Nucleus accumbens (tissue), 56 donors: ENCODE data around the gene NIPAL1.
"Not testable (repeated sequence)": the region's sequence is repeated elsewhere in the genome, so short reads cannot be mapped to it uniquely, and the experiment has no call there.

Experiments used
- DNase-seq, 56 donors: peaks; one replicate each; lab custom pipeline; 2025; lab: John Stamatoyannopoulos, UW

NIPAL1 gene

DNA sequence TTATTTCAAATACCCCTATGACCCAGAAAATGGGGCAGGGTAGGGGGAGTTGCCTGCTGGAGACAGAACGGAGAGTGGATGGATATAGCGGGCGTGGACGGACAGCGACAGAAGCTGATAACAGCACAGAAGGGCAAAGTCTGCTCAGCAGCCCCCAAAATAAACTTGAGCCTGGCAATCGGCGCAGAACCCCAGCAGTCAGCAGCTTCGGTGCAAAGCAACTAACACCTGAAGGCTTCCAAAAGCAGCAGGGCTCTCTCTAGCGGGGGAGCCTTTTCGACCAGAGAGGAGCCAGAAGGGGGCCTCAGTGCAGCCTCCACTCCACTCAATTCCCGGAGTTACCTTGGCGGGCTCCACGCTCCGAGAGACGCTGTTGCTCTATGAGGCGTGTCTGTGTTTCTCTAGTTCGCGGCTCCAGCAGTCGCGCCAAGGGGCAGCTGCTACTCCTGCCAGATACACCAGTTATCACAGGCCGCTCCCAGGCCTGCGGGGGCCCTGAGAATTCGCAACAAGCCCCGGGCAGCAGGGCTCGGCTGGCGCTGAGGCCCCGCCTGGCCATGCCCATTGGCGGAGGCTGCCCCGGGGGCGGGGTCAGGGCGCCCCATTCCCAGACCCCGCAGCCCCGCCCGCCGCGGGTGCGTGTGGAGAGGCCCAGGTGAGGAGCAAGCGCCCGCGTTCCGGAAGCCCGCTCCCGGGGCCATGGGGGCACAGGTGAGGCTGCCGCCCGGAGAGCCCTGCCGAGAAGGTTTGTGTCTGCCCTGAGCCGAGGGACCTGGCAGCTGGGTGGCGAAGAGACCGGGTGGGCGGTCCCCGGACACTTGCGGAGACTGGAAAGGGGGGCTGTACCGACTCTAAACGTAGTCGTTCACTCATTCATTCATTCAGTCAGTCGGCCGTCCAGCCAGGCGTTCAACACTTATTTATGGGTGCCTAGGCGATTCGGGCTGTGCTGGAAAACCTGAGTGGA lies at the start of gene NIPAL1, which contains the start of gene CNGA1:
Gene NIPAL1, plus strand, starts transcription at position 632 of the 967 bp plus-strand sequence. Its CDS starts 68 bp downstream, at position 700.
Gene CNGA1, minus strand, starts transcription at position 541 of the 967 bp plus-strand sequence. CDS start 63,992 bp downstream, outside the sequence.
- DNase-seq: peak in 41 of 56 donors; percentile 3 to 74 (median 43)

DNA sequence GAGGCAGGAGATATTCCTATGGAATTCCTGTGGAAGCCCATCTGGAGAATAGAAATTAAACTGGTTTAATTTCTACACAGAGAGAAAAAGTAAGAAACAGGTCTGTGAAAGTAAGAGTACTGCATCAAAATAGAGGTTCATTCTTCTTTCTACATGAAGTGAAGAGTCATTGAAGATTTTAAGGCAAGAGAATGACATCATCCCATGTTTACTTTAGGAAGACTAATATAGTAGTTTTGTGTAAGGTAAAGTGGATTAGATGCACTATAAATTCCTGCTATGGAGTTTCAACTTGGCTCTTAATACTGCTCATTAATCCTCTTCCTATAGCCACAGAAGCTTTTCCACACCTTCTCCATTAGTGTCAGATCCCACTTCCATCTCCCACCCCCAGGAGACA lies 47.7 kb upstream of the NIPAL1 start:
- DNase-seq: no peak

- no peak for DNase-seq
Measured at GRCh38 chr4:47972181-47972580, 44.4 kb upstream of the NIPAL1 start.

DNA sequence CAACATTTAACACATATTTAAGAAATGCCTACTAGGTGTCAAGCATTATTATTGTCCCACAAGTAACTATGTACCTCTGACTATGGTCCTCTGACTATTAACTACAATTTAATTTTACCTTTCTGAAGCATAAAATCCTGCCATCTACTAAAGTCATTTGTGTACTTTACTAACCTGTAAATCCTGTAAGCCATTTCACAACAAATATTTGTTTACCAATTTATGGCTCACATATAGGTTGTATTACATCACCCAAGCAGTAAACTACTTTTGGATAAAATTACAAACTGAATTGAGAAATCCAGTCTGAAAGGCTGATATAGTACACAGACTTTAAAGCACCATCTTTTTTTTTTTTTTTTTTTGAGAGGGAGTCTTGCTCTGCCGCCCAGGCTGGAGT lies 43.9 kb upstream of the NIPAL1 start:
- DNase-seq: no peak

GRCh38 chr4:47974566-47974965 lies 42.0 kb upstream of the NIPAL1 start:
- DNase-seq: no peak

- no peak for DNase-seq
Measured at GRCh38 chr4:47990145-47990544, 26.4 kb upstream of the NIPAL1 start.

- not testable (repeated sequence) for DNase-seq
Measured at GRCh38 chr4:47992475-47992874, 24.1 kb upstream of the NIPAL1 start.

GRCh38 chr4:47996021-47996420 lies 20.6 kb upstream of the NIPAL1 start:
- no peak for DNase-seq

- DNase-seq: no peak
Measured at GRCh38 chr4:48002267-48002666, 14.3 kb upstream of the NIPAL1 start.

DNA sequence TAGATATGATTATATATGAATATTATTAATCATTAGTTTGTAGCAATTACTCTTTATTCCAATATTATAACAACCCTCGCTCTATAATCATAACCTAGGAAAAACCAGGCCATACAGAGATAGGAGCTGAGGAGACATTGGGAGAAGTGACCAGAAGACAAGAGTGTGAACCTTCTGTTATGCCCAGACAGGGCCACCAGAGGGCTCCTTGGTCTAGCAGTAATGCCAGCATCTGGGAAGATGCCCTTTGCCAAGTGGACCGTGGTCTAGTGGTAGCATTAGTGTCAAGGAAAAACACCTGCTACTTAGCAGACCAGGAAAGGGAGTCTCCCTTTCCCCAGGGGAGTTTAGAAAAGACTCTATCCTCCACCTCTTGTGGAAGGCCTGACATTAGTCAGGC lies 13.0 kb upstream of the NIPAL1 start:
- DNase-seq: peak in 14 of 56 donors; percentile 1 to 33 (median 8)

DNA sequence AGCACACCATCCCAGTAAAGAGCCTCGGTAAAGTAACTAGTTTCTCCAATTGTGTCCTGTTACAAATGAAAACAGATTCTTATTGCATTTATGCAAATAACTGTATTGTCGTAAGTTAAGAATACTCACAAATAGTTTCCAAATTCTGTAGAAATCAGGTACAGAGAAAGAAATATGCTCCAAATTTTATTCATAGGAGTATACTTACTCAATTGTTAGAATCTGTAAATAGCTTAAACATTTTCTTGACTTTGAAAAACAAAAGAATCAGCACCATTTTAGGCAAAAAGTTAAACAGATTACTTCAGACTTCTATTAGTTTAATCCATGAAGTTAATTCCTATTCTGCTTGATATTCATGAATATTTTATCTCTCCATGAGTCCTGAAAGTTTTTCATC lies 10.8 kb upstream of the NIPAL1 start:
- no peak for DNase-seq

GRCh38 chr4:48008021-48008596 lies 8.5 kb upstream of the NIPAL1 start:
- DNase-seq: no peak

DNA sequence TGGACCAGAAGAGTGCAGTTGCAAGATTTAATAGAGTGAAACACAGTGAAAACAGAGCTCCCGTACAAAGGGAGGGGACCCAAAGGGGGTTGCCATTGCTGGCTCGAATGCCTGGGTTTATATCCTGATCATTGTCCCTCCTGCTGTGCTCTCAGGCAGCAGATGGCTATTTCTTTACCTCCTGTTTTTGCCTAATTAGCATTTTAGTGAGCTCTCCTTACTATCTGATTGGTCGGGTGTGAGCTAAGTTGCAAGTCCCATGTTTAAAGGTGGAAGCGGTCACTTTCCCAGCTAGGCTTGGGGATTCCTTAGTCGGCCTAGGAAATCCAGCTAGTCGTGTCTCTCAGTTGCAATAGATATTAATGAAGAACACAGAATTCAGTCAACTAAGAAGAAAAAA lies 5.7 kb upstream of the NIPAL1 start:
- DNase-seq: not testable (repeated sequence)

DNA sequence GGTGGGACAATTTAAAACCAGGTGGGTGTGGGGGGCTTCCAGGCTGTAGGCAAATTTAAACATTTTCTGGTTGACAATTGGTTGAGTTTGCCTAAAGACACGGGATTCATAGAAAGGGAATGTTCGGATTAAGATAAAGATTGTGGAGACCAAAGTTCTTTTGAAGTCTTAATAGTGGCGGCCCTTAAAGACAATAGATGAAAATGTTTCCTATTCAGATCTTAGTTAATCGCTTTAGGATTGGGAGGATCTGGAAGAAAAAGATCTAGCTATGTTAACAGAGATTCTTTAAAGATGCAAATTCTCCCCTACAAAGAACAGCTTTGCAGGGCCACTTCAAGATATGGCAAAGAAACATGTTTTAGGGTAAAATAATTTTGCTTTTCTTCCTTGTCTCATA lies 4.8 kb upstream of the NIPAL1 start:
- DNase-seq: no peak

GRCh38 chr4:48012824-48013223 lies 3.7 kb upstream of the NIPAL1 start:
- no peak for DNase-seq

- no peak for DNase-seq
Measured at GRCh38 chr4:48015216-48015615, 1.4 kb upstream of the NIPAL1 start.

- DNase-seq: no peak
Measured at GRCh38 chr4:48015678-48016077, 894 bp upstream of the NIPAL1 start.

DNA sequence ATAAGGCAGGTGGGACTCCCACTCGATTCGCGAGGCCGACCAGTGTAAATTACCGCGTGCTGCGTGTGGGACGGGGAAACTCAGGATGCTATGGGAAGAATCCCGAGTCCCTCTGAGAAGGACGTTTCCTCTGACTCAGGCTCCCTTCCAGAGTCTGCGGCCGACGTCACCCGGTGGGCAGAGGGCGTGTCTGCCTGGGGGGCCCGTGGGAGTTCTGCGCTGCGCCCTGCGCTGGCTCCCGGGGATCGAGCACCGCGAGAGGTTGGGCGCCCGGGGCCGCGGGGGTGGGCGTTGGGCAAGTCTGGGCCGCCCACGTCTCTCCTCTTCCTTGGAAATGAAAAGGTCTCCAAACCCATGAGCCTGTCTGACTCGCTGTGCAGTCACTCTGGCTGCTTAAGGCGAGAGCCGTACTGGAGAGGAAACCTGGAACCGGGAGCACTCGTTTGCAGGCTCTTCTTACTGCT lies 568 bp downstream of the NIPAL1 start:
- DNase-seq: peak in 21 of 56 donors; percentile 1 to 77 (median 21)

DNA sequence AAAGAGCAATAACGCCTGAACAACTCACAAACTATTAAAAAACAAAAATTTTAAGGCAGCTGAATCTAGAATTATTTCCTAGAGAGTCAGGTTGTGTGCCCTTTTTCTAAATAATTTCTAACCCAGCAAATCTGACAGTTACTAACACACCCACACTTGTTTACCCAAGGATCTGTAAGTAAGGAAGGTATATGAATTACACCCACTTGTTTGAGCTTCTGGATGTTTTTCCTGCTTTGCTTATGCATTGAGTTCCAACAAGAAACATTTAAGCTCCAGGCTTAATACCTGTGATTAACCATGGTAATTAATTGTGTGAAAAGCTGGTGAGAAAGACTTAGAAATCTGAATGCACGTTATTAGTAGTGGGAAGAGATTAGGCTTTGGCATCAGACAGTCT lies 1.5 kb downstream of the NIPAL1 start:
- no peak for DNase-seq

DNA sequence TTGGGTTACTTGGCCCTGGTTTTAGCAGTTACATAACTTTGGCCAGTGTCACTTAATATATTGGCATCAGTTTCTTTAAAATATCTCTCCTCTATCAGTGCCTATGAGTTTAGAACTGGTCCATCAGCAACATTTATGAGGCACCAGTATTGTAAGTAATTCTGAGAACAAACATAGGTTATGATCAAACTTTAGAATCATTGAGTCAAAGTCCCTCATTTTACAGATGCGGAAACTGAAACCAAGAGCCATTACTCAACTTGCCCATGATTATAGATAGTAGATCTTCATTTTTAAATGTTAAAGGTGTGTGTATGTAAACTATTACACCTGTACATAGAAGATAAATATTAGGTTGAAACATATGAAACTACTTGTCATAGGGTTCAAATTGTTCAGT lies 4.5 kb downstream of the NIPAL1 start:
- DNase-seq: no peak

GRCh38 chr4:48022192-48022799 lies 5.7 kb downstream of the NIPAL1 start:
- DNase-seq: no peak
